Stimulated activated CD4-positive, alpha-beta T cell treated with anti-CD3 and anti-CD28 coated beads, TNF-alpha, amount 100 ng/mL, for 48 hours (primary cell): ENCODE data around the gene PODNL1.
"Not testable (repeated sequence)": the region's sequence is repeated elsewhere in the genome, so short reads cannot be mapped to it uniquely, and the experiment has no call there.

Experiments used
- DNase-seq, 3 donors: peaks; one replicate each; pipeline ENCODE4 v3.0.0-alpha.2; 2020; ENCODE audit warnings: low read depth in 3 of 3

The PODNL1 gene

DNA sequence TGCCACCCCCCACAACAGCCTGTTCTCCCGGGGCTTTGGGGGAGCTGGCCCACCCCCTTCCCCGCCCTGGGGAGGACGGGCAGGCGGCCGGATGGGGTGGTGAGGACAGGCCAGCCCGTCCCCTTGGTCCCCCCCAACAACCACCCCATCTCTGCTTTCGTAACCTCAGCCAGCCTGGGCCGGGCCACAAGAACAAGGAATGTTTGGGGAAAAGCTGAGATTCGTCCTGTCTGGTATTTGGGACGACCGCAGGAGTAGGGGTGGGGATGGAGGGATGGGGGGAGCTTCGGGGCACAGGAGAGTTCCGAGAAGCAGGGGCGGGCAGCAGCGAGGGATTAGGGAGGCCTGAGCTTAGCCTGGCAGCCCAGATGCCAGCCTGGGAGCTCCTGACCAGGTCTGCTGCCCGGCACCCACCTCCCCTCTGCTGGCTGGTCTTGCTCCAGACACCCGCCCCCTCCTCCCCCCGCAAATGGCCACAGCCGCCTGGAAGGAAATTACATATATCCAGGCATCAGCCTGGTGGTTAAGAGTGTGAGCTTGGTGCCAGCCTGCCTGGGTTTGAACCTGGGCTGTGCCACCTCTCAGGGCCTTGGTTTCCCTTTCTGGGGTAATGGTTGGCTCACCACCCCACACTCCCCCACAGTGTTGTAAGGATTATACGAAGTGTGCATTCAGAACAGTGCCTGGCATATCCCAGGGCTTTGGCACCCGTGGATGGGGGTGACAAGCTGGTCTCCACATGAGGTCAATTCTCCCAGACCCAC is at the start of gene PODNL1:
Gene PODNL1, minus strand, starts transcription at position 117 of the 764 bp plus-strand sequence. CDS start 236 bp downstream, outside the sequence.
- no peak for DNase-seq

- no peak for DNase-seq
Observed at GRCh38 chr19:13987101-13987890, 49.1 kb upstream of the PODNL1 start.

- DNase-seq, result peak; percentile 96 to 98 (median 98)
Observed at GRCh38 chr19:13986348-13986904, 48.2 kb upstream of the PODNL1 start.

DNA sequence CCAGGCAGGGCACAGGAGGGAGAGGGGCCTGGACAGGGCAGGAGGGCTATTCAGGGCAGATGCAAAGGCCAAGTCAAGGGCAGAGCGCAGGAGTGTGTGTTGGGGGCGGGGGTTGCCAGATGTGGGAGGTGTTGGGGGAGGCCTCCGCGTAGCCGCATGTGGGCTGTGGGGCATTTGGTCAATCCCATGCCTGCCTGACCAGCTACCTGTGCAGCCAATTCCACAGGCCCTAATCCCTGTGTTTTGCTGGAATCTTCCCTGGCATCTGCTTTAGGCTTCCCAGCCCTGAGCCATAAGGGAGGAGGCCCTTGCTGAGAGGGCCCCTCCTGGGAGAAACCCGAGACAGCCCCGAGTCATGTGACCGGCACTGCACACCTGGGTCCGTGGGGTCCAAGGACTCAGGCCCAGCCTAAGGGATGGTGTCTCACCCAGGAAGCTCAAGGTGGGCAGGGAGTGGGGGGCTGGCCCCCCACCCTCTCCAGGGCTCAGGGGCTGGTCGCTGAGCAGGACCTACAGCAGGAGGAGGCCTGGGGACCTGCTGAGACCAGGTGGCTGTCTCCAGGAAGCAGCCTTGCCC is 47.6 kb upstream of the PODNL1 start:
- DNase-seq, result no peak

DNA sequence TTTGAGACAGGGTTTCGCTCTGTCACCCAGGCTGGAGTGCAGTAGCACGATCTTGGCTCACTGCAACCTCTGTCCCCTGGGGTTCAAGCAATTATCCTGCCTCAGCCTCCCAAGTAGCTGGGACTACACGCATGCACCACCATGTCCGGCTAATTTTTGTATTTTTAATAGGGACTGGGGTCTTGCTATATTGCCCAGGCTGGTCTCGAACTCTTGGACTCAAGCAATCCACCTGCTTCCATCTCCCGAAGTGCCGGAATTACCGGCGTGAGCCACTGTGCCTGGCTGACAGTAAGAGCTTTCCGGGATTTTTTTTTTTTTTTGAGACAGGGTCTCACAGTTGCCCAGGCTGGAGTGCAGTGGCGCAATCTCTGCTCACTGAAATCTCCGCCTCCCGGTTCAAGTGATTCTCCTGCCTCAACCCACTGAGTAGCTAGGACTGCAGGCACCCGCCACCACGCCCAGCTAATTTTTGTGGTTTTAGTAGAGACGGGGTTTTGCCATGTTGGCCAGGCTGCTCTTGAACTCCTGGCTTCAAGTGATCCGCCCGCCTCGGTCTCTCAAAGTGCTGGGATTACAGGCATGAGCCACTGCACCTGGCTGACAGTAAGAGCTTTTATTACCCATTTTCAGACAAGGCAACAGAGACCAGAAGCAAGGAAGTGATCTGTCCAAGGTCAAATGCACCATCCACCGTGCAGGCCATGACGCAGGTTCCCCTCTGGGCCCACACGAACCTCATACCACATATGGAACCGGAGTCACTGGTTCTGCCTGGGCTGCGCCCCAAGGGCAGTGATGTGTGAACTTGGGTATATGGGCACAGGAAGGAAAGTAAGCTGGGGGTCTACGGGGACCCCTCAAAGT is 46.9 kb upstream of the PODNL1 start:
- DNase-seq, result no peak

GRCh38 chr19:13984186-13984585 is 46.0 kb upstream of the PODNL1 start:
- DNase-seq, result no peak

GRCh38 chr19:13983213-13983889 is 45.1 kb upstream of the PODNL1 start:
- DNase-seq, result no peak

DNA sequence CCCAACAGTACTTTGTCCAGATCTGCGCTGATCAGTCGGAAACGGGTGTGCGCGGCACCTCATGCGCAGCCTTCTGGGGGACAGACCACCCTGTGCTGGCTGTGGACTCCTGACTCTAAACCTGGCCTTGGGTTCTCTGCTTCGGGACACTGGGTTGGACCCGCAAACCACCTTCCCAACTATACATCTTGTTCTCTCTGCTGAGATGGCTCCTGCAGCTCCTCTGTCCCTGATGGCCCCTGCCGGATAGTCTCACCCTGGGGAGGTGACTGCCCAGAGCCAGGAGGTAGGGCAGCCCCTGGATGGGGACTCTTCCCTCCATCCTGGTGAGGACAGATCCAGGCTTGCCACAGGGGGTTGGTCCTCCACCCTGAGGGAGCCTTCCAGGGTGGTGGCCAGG is 44.6 kb upstream of the PODNL1 start:
- DNase-seq, result no peak

DNA sequence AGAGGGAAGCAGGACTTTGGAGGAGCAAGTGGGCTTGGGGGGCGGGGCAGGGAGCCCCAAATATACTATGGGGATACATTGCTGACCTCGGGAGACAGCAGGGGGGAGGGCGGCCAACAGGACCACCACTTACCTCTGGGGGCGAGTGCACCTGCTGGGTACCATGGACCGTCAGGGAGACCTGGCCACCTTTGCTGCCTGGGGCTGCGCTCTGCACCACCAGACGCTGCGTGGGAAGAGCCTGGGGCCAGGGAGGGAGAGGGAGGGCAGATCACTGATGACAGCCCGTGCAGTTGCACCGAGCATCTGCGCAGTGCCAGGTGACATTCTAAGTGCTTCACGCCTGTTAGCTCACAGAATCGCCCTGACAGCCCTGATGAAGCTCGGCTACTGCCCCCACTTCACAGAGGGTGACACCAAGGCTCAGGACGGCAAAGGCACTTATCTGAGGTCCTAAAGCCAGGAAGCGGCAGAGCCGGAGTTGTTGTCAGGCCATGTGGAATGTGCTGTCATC is 43.8 kb upstream of the PODNL1 start:
- no peak for DNase-seq

DNA sequence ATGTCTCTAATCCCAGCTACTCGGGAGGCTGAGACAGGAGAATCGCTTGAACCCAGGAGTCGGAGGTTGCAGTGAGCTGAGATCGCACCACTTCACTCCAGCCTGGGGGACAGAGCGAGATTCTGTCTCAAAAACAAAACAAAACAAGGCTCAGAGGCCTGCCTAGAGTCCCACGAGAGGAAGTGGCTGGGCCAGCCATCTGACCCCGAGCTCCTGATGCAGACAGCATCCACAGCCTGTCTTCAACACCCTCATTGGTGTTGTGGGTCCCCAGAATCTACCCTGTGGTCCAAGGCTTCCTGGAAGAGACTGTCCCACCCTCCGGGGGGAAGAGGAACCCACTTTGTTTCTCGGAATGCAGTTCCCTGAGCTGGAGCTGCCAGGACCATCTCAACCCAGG is 43.2 kb upstream of the PODNL1 start:
- no peak for DNase-seq

GRCh38 chr19:13981021-13981420 is 42.8 kb upstream of the PODNL1 start:
- no peak for DNase-seq

- DNase-seq, result no peak
Observed at GRCh38 chr19:13980340-13980739, 42.1 kb upstream of the PODNL1 start.

DNA sequence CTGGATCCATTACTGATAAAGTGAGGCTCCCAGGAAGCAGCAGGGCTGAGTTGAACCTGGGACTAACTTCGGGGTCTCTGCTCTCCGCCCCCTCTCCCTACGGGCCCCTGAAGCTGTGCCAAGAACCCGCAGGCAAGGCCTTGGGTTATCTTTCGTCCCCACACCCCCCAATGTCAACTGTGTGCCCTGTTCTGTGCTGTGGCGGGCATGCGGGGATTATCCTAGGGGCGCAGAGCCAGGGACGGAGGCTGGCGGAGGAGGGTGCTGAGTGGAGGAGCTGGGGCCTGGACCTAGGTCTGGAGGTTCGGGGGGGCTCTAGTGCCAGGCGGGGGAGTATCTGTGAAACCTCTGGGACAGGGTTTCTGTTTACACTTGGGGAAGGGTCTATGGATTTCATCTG is 41.5 kb upstream of the PODNL1 start:
- no peak for DNase-seq

DNA sequence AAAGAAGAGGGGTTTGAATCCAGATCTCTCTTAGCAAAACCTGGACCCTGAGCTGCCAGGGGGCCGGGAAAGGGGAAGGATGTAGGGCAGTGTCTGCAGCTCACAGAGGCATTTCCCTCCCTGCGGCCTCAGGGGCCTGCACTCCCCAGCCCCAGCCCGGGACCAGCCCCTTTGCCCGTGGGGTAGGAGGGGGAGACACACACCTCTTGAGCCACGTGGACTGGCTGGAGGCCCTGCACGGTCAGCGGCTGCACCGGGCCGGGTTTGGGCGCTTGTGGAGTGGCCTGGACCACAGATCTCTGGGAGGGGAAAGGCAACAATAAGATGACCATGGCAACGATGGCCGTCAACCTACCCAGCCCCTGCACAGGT is 41.0 kb upstream of the PODNL1 start:
- DNase-seq, result no peak

DNA sequence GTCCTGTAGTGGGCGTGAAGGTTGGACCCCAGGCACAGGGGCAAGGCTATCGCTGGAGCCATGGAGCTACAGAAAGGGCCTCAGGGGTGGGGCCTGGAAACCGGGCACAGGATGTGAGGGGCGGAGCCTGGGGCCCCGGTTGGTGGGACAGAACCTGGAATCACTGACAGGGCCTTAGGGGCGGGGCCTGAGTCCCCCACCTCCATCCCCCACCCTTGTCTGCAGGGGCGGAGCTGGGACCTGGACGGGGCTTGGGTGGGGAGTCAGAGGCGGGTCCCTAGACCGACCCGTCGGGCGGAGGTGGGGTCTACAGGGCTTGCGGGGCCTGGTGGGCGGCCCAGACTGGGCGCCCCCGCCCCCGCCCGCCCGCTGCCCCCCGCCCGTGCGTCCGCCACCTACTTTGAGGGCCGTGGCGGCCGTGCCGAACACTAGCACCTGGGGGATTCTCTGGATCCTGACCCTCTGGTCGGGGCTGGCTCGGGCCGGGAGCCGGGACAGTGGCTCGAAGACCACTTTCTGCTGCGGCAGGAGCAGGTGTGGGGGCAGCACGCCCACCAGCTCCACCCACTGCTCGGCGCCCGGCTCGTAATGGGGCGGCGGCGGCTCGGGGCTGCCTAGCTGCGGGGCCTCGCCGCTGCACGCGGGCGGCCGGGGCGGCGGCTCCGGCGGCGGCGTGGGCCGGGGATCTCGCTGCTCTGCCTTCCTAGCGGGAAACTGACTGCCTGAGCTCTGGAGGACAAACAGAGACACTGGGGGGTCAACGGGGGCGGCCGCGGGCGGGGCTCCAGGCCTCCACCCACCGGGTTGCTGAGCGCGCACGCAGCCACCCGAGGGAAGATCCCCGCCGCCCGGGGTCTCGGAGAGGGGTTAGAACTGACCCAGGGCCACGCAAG is 40.4 kb upstream of the PODNL1 start:
- DNase-seq, result peak in 1 of 3 donors; percentile 14

- no peak for DNase-seq
Observed at GRCh38 chr19:13977803-13978202, 39.6 kb upstream of the PODNL1 start.

DNA sequence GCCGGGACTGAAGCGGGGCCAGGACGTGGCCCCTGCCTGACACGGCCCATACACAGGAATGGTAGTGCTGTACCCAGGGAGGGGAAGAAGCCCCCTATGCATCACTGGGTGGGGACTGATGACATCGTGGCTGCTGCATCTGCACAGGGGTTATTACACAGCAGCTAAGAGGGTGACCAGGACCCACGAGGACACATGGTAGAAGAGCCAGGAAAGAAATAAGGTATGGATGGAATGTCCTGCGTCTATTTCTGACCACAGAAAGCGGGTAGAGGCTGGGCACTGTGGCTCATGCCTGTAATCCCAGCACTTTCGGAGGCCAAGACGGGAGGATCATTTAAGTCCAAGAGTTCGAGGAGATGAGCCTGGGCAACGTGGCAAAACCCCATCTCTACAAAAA is 38.2 kb upstream of the PODNL1 start:
- DNase-seq, result no peak

DNA sequence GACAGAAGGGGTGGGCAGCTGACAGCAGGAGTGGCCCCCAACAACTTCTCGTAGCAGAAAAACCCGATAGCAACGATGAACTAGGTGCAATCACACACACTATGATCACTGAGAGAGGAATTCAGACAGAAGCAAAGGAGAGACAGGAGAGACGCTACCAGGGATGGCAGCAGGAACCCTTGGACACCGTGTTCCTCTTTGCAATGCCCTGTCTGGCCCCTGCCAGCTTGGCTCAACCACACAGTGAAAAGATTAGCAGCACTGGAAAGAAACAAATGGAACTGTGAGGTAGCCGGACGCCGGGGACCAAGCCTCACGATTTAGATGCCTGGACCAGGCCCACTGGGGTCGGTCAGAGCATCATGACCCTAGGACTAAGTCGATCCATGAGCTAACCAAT is 37.7 kb upstream of the PODNL1 start:
- DNase-seq, result no peak

DNA sequence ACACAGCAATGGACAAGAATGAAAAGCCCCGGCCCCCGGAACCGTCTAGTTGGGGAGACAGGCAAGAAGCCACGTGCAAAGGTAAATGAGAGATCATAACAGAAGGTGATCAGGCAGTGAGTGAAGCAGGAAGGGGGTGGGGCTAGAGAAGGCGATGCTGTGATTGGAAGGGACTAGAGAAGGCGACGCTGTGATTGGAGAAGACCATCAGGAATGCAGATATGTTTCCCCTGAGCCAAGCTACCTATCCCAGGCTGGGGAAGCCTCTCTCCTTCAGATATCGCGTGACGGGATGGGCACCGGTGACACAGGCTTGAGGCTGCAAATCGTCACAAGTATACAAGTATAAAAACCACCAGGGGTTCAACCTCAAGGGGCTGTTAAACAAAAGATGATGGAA is 35.9 kb upstream of the PODNL1 start:
- DNase-seq, result no peak

- not testable (repeated sequence) for DNase-seq
Observed at GRCh38 chr19:13973479-13973878, 35.3 kb upstream of the PODNL1 start.
